T-helper 17 cell (primary cell): ENCODE results near the gene DOCK9. TPM values are rescaled to one million over a fixed set of nuclear protein-coding genes. Genes with fewer than 3 reads are reported as not detected.
A peak's percentile ranks its signal among the peaks of the same experiment; 100 is the strongest.

Experiments used
- ATAC-seq: fragments of 150-1000 bp; cut with Tn5 transposase; 2 replicates; pipeline ENCODE4 v1.10.0; 2021; ENCODE audit warnings: mild to moderate bottlenecking, moderate library complexity
- DNase-seq, 3 donors: peaks; one replicate each; pipeline versions ENCODE4 v3.0.0 to v3.0.0-alpha.2; 2020 to 2021
- H3K9me3 ChIP-seq: one replicate; pipeline ENCODE4 v1.7.0; 2013; ENCODE audit warnings: low read length, mild to moderate bottlenecking; ENCODE audit not compliant: control insufficient read depth, poor library complexity, severe bottlenecking
- H3K27ac Mint-ChIP-seq: one replicate; pipeline ENCODE4 v1.8.0; 2022; ENCODE audit warnings: mild to moderate bottlenecking, moderate library complexity, mixed read lengths
- H3K27me3 Mint-ChIP-seq: one replicate; pipeline ENCODE4 v1.8.0; 2022; ENCODE audit warnings: mixed read lengths
- H3K36me3 Mint-ChIP-seq: one replicate; pipeline ENCODE4 v1.8.0; 2022; ENCODE audit warnings: low read depth, mixed read lengths
- H3K4me1 Mint-ChIP-seq: one replicate; pipeline ENCODE4 v1.8.0; 2022; ENCODE audit warnings: mild to moderate bottlenecking, mixed read lengths
- H3K4me3 Mint-ChIP-seq: one replicate; pipeline ENCODE4 v1.8.0; 2022; ENCODE audit warnings: mild to moderate bottlenecking, moderate library complexity, mixed read lengths
- total RNA-seq, 4 donors: library from RNA in 2 of 4; stranded (reverse) in 2 of 4; gene quantifications; one replicate each; pipeline ENCODE4 v1.2.3 and lab custom pipeline; 2022 to 2026

DOCK9 gene
- total RNA-seq, 2 donors from 2014 or later, result 95.2 to 119 TPM

GRCh38 chr13:99004978-99005377, 27.1 kb upstream of the DOCK9 start:
- no peaks in the 10 kb centered on the region for H3K9me3 ChIP-seq
- peaks cover 2% of the 10 kb centered on the region for H3K36me3 Mint-ChIP-seq
- ATAC-seq (no peak), DNase-seq (no peak)
- peaks cover 45% of the 10 kb centered on the region for H3K4me1 Mint-ChIP-seq
- H3K27ac Mint-ChIP-seq, result peak overlapping the region; percentile 69
- H3K4me3 Mint-ChIP-seq, result no peak overlapping the region
- no peaks in the 10 kb centered on the region for H3K27me3 Mint-ChIP-seq

GRCh38 chr13:99003851-99004471, 26.1 kb upstream of the DOCK9 start:
- no peak overlapping the region for H3K4me3 Mint-ChIP-seq
- peaks cover 50% of the 10 kb centered on the region for H3K4me1 Mint-ChIP-seq
- peak overlapping the region; percentile 39 for H3K27ac Mint-ChIP-seq
- H3K27me3 Mint-ChIP-seq, result no peaks in the 10 kb centered on the region
- peaks cover 2% of the 10 kb centered on the region for H3K36me3 Mint-ChIP-seq
- DNase-seq (no peak), ATAC-seq (no peak)
- H3K9me3 ChIP-seq, result no peaks in the 10 kb centered on the region

GRCh38 chr13:99003186-99003585, 25.3 kb upstream of the DOCK9 start:
- Mint-ChIP-seq H3K4me3 (no peak overlapping the region), H3K27ac (peak overlapping the region; percentile 39), H3K27me3 (no peaks in the 10 kb centered on the region), H3K4me1 (peaks cover 58% of the 10 kb centered on the region), H3K36me3 (peaks cover 2% of the 10 kb centered on the region)
- no peaks in the 10 kb centered on the region for H3K9me3 ChIP-seq
- DNase-seq (no peak), ATAC-seq (no peak)

GRCh38 chr13:99002172-99002710, 24.4 kb upstream of the DOCK9 start:
- peak overlapping the region; percentile 39 for H3K27ac Mint-ChIP-seq
- no peaks in the 10 kb centered on the region for H3K27me3 Mint-ChIP-seq
- no peaks in the 10 kb centered on the region for H3K9me3 ChIP-seq
- DNase-seq, result no peak
- H3K4me1 Mint-ChIP-seq, result peaks cover 65% of the 10 kb centered on the region
- H3K36me3 Mint-ChIP-seq, result peaks cover 2% of the 10 kb centered on the region
- no peak for ATAC-seq
- H3K4me3 Mint-ChIP-seq, result no peak overlapping the region

GRCh38 chr13:99000137-99000536, 22.3 kb upstream of the DOCK9 start:
- Mint-ChIP-seq H3K4me1 (peaks cover 73% of the 10 kb centered on the region), H3K27ac (peak overlapping the region; percentile 92), H3K36me3 (peaks cover 2% of the 10 kb centered on the region), H3K27me3 (no peaks in the 10 kb centered on the region), H3K4me3 (peak overlapping the region; percentile 68)
- no peaks in the 10 kb centered on the region for H3K9me3 ChIP-seq
- ATAC-seq, result no peak
- no peak for DNase-seq

- no peak for ATAC-seq
- peaks cover 2% of the 10 kb centered on the region for H3K36me3 Mint-ChIP-seq
- H3K27ac Mint-ChIP-seq, result peak overlapping the region; percentile 92
Measured at GRCh38 chr13:98999639-98999952, 21.7 kb upstream of the DOCK9 start.

GRCh38 chr13:98998831-98999638, 21.2 kb upstream of the DOCK9 start:
- peak; percentile 77 for ATAC-seq
- peak overlapping the region; percentile 69 for H3K4me3 Mint-ChIP-seq

More at GRCh38 chr13:98999639-98999952, 21.7 kb upstream of the DOCK9 start:
- Mint-ChIP-seq H3K4me3 (peak overlapping the region; percentile 68), H3K4me1 (peaks cover 73% of the 10 kb centered on the region), H3K27me3 (no peaks in the 10 kb centered on the region)
- no peaks in the 10 kb centered on the region for H3K9me3 ChIP-seq
- no peak for DNase-seq

GRCh38 chr13:98997738-98998641, 20.1 kb upstream of the DOCK9 start:
- Mint-ChIP-seq H3K4me3 (peak overlapping the region; percentile 69), H3K4me1 (peaks cover 69% of the 10 kb centered on the region), H3K27me3 (no peaks in the 10 kb centered on the region), H3K36me3 (peaks cover 2% of the 10 kb centered on the region), H3K27ac (peak overlapping the region; percentile 92)
- H3K9me3 ChIP-seq, result no peaks in the 10 kb centered on the region
- ATAC-seq, result no peak
- no peak for DNase-seq

More at GRCh38 chr13:98998831-98999638, 21.2 kb upstream of the DOCK9 start:
- Mint-ChIP-seq H3K27ac (peak overlapping the region; percentile 92), H3K36me3 (peaks cover 2% of the 10 kb centered on the region), H3K4me1 (peaks cover 73% of the 10 kb centered on the region), H3K27me3 (no peaks in the 10 kb centered on the region)
- DNase-seq, result no peak
- H3K9me3 ChIP-seq, result no peaks in the 10 kb centered on the region

GRCh38 chr13:98997011-98997730, 19.3 kb upstream of the DOCK9 start:
- DNase-seq (no peak), ATAC-seq (no peak)
- H3K9me3 ChIP-seq, result no peaks in the 10 kb centered on the region
- no peaks in the 10 kb centered on the region for H3K27me3 Mint-ChIP-seq
- H3K36me3 Mint-ChIP-seq, result peaks cover 4% of the 10 kb centered on the region
- peaks cover 69% of the 10 kb centered on the region for H3K4me1 Mint-ChIP-seq
- no peak overlapping the region for H3K4me3 Mint-ChIP-seq
- peak overlapping the region; percentile 92 for H3K27ac Mint-ChIP-seq

GRCh38 chr13:98996046-98996445, 18.2 kb upstream of the DOCK9 start:
- DNase-seq (no peak), ATAC-seq (no peak)
- no peak overlapping the region for H3K4me3 Mint-ChIP-seq
- peaks cover 64% of the 10 kb centered on the region for H3K4me1 Mint-ChIP-seq
- H3K9me3 ChIP-seq, result no peaks in the 10 kb centered on the region
- peak overlapping the region; percentile 92 for H3K27ac Mint-ChIP-seq
- no peaks in the 10 kb centered on the region for H3K27me3 Mint-ChIP-seq
- peaks cover 4% of the 10 kb centered on the region for H3K36me3 Mint-ChIP-seq

GRCh38 chr13:98994896-98995295, 17.0 kb upstream of the DOCK9 start:
- DNase-seq (no peak), ATAC-seq (peak; percentile 79)
- H3K4me3 Mint-ChIP-seq, result peak overlapping the region; percentile 56
- H3K27ac Mint-ChIP-seq, result peak overlapping the region; percentile 92
- no peaks in the 10 kb centered on the region for H3K9me3 ChIP-seq
- H3K4me1 Mint-ChIP-seq, result peaks cover 53% of the 10 kb centered on the region
- H3K27me3 Mint-ChIP-seq, result no peaks in the 10 kb centered on the region
- peaks cover 4% of the 10 kb centered on the region for H3K36me3 Mint-ChIP-seq

GRCh38 chr13:98994080-98994479, 16.2 kb upstream of the DOCK9 start:
- H3K27me3 Mint-ChIP-seq, result no peaks in the 10 kb centered on the region
- ATAC-seq, result no peak
- peaks cover 46% of the 10 kb centered on the region for H3K4me1 Mint-ChIP-seq
- no peaks in the 10 kb centered on the region for H3K9me3 ChIP-seq
- H3K36me3 Mint-ChIP-seq, result peaks cover 4% of the 10 kb centered on the region
- DNase-seq, result no peak
- H3K4me3 Mint-ChIP-seq, result no peak overlapping the region
- peak overlapping the region; percentile 92 for H3K27ac Mint-ChIP-seq
